ENCODE data around the gene ZBED6. TPM values are rescaled to one million over a fixed set of nuclear protein-coding genes. Genes with fewer than 3 reads are reported as not detected.

The ZBED6 gene
- total RNA-seq (2022; extraction: Qiagen RNA extraction; ENCODE audit: low read depth) = 1.2 to 4.3 TPM (median 3.2 TPM) in 5 replicates

GRCh38 chr1:203795441-203796235 is at the start of gene ZBED6, which contains the start of gene ZC3H11A:
Gene ZBED6, plus strand, starts transcription at chr1:203795623. Its CDS starts 1,900 bp downstream, at chr1:203797523.
Gene ZC3H11A, plus strand, starts transcription at chr1:203795623. Its CDS starts 21,448 bp downstream, at chr1:203817071.

GRCh38 chr1:203765029-203765837 is 30.2 kb upstream of the ZBED6 start, which contains the start of gene LAX1:
Gene LAX1, plus strand, starts transcription at chr1:203765183. Its CDS starts 383 bp downstream, at chr1:203765566.

Other genes starting within 250 kb of the ZBED6 start
- gene ATP2B4, start 168.8 kb upstream of the ZBED6 start, total RNA-seq (2022; extraction: Qiagen RNA extraction; ENCODE audit: low read depth) = 10.3 to 15.8 TPM (median 13.6 TPM) in 5 replicates
- not detected in 5 replicates for gene LAX1, start 30.4 kb upstream of the ZBED6 start, total RNA-seq (2022; extraction: Qiagen RNA extraction; ENCODE audit: low read depth)
- gene ZC3H11A, start within 50 bp of the ZBED6 start, total RNA-seq (2022; extraction: Qiagen RNA extraction; ENCODE audit: low read depth) = 42.4 to 59.1 TPM (median 45.0 TPM) in 5 replicates
- 162 to 258 TPM (median 252 TPM) in 5 replicates for gene SNRPE, start 66.0 kb downstream of the ZBED6 start, total RNA-seq (2022; extraction: Qiagen RNA extraction; ENCODE audit: low read depth)

All from A549 treated with CpdA at 1 μM for 4 hours (cell line).